Right hindlimb (tissue), 1 donor: ENCODE measurements around the gene CDPF1.
"Not testable (repeated sequence)": the region's sequence is repeated elsewhere in the genome, so short reads cannot be mapped to it uniquely, and the experiment has no call there.

Source experiments
- DNase-seq: peaks from one replicate; pipeline ENCODE4 v3.0.0-alpha.2; 2018

CDPF1 gene

GRCh38 chr22:46224044-46224897, 25.8 kb downstream of the CDPF1 start:
- DNase-seq = no peak

DNA sequence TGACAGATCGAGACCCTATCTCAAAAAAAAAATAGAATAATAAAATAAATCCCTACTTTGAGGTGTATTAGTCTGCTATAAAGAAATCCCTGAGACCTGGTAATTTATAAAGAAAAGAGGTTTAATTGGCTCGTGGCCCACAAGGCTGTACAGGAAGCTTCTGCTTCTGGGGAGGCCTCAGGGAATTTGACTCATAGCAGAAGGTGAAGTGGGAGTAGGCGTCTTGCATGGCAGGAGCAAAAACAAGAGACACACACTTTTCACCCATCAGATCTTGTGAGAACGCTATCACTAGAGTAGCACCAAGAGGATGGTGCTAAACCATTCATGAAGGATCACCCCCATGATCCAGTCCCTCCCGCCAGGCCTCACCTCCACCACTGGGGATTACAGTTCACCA, 29.2 kb downstream of the CDPF1 start:
- DNase-seq = no peak

- DNase-seq = no peak
Observed at GRCh38 chr22:46219636-46220035, 30.5 kb downstream of the CDPF1 start.

DNA sequence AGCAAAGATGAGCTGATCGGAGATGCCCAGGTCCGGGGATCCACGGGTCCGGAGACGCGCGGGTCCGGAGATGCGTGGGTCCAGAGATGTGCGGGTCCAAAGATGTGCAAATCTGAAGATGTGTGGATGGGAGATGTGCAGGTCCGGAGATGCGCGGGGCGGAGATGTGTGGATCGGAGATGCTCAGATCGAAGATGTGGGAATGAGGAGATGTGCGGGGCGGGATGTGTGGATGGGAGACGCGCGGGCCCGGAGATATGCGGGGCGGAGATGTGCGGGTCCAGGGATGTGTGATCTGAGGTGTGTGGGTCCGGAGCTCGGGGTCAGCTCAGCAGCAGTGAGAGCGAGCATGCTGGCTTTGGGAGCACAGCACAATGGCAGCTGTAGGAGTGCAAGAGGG, 35.5 kb downstream of the CDPF1 start:
- DNase-seq = no peak

GRCh38 chr22:46214149-46214548, 35.9 kb downstream of the CDPF1 start:
- no peak for DNase-seq

GRCh38 chr22:46213052-46213451, 37.0 kb downstream of the CDPF1 start:
- no peak for DNase-seq

DNA sequence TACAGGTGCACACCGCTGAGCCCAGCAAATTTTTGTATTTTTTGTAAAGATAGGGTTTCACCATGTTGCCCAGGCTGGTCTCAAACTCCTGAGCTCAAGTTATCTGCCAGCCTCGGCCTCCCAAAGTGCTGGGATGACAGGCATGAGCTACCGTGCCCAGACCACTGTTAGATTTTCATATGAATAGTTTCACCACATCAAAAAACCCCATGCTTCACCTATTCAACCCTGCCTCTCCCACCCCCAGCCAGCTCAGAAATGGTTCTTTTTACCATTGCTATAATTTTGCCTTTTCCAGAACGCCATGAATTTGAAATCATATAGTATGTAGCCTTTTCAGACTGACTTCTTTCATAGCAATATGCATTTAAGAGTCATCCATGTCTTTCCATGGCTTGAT, 37.9 kb downstream of the CDPF1 start:
- DNase-seq = no peak

DNA sequence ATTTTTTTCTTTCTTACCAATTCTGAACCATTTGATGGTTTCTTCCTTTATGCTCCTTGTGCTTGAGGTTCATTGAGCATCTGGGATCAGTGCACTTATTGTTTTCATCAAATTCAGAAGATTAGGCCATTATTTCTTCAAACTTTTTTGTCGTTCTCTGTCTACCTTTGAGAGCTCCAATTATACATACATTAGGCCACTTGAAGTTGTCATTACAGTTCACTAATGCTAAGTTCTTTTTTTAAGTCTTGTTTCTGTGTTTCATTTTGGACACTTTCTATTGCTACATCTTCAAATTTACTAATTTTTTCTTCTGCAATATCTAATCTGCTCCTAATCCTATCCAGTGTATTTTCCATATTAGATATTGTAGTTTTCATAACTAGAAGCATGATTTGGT, 40.8 kb downstream of the CDPF1 start:
- no peak for DNase-seq

DNA sequence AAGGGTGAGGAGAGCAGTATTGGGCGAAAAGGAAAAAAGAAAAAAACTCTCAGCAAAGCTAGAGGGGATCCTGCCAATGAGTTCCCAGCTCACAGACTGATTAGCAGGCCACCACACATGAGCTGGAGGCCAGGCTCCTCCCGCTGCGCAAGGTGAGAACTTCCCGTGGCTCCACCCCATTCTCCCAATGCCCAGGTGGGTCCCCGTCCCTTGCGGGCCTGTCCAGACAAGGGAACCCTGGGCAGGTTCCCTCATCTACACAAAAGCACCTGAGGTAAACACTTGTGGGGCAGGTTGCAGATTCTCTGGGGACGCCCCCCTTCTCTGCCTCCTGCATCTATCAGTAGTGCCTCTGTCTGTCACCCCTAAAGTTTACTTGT, 46.5 kb downstream of the CDPF1 start:
- DNase-seq = no peak

DNA sequence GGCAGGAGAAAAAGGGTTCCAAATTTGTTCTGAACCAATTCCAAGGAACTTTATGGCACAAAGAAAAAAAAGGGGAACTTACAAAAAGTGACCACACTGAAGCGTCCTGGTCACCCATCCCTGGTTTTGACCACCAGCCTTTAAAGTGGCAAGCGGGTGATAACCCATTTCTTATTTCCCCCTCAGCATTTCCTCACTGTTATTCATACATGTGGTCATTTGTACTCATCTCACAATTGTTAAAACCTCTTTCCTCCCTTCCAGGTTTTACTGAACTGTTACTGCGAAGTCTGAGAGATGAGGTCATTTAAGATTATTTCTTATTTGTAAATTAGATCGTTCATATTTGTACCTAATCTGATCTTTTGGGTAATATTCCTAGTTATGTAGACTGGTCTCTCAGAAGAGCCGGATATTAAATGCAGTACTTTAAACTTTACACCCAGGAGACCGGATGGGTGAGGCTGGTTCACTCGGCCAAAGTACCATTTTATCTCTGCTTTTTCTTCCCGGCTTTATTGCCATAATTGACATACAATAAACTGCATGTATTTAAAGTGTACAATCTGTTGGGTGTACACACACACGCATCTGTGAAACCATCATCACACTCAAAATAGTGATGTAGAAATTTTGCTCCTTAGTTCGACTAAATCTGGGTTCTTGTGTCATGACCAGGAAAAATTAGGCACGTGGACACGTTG, 47.0 kb downstream of the CDPF1 start:
- DNase-seq = no peak

- no peak for DNase-seq
Observed at GRCh38 chr22:46201059-46201757, 48.9 kb downstream of the CDPF1 start.

DNA sequence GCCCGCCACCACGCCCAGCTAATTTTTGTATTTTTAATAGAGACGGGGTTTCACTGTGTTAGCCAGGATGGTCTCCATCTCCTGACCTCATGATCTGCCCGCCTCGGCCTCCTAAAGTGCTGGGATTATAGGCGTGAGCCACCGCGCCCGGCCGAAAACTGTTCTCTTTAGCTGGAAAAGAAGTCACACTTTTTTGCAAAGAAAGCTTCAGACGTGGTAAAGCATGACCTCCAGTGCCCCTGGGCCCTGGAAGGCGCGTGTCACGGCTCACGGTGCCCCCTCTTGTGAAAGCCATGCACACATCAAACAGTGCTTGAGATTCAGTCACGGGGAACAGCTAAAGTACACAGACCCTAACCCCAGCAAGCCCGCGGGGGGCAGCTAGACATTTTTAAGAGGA, 51.3 kb downstream of the CDPF1 start:
- not testable (repeated sequence) for DNase-seq

DNA sequence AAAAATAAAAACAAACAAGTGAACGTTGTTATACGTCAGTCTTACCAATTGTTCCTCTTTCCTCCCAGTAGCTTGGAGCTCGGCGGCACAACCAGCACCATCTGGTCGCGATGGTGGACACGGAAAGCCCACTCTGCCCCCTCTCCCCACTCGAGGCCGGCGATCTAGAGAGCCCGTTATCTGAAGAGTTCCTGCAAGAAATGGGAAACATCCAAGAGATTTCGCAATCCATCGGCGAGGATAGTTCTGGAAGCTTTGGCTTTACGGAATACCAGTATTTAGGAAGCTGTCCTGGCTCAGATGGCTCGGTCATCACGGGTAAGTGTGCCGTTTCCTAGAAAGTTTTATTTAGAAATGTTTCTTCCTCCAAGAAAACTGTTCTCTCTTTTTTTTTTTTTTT, 51.8 kb downstream of the CDPF1 start:
- no peak for DNase-seq

DNA sequence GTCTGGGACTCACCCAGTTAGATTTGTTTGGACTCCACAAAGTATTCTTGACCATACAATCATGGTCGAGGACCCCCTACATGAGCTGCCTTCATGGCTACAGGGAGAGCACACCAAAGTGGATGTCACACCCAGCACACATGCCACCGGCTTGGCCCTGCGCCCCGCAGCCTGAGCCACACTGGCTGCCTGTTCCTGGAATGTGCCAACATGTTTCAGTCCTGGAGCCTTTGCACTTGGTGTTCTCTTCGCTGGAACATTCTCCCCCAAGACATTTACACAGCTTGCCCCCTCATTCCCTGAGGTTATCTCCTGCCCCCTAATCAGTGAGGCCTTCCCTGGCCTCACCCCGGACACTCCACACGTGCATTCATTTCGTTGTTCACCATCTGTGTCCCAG, 53.8 kb downstream of the CDPF1 start:
- no peak for DNase-seq

- no peak for DNase-seq
Observed at GRCh38 chr22:46195487-46196165, 54.5 kb downstream of the CDPF1 start.
